Endodermal cell (in vitro differentiated cells): ENCODE results near the gene SPATS2. TPM values are rescaled to one million over a fixed set of nuclear protein-coding genes. Genes with fewer than 3 reads are reported as not detected.

Experiments used
- DNase-seq: peaks from one replicate; pipeline ENCODE4 v3.0.0-alpha.2; 2017
- H3K27ac ChIP-seq: 2 replicates; pipeline ENCODE4 v1.5.1; 2013; ENCODE audit warnings: mild to moderate bottlenecking, low read depth, low read length, moderate library complexity
- H3K27me3 ChIP-seq: 2 replicates; pipeline ENCODE4 v1.6.1; 2013; ENCODE audit warnings: mild to moderate bottlenecking, low read length, moderate library complexity; ENCODE audit not compliant: insufficient read depth, control insufficient read depth, poor library complexity, severe bottlenecking
- H3K36me3 ChIP-seq: 2 replicates; pipeline ENCODE4 v1.7.0; 2013; ENCODE audit warnings: mild to moderate bottlenecking, low read length, moderate library complexity; ENCODE audit not compliant: control insufficient read depth, insufficient read depth
- H3K4me1 ChIP-seq: one replicate; pipeline ENCODE4 v1.7.0; 2013; ENCODE audit warnings: low read length; ENCODE audit not compliant: control insufficient read depth, insufficient read depth
- H3K4me3 ChIP-seq: 2 replicates; pipeline ENCODE4 v1.5.1; 2013; ENCODE audit warnings: mild to moderate bottlenecking, low read length, moderate library complexity
- H3K9ac ChIP-seq: 2 replicates; pipeline ENCODE4 v1.6.1; 2013; ENCODE audit warnings: mild to moderate bottlenecking, low read length, moderate library complexity; ENCODE audit not compliant: poor library complexity, severe bottlenecking; ENCODE audit errors: extremely low read depth
- H3K9me3 ChIP-seq: 2 replicates; pipeline ENCODE4 v1.6.1; 2013; ENCODE audit warnings: mild to moderate bottlenecking, low read length, moderate library complexity; ENCODE audit not compliant: control insufficient read depth
- H3K27ac Mint-ChIP-seq: 2 replicates; pipeline ENCODE4 v1.8.0; 2020; ENCODE audit warnings: mixed read lengths
- H3K27me3 Mint-ChIP-seq: 2 replicates; pipeline ENCODE4 v1.8.0; 2021; ENCODE audit warnings: mild to moderate bottlenecking, mixed read lengths; ENCODE audit not compliant: insufficient read depth
- H3K36me3 Mint-ChIP-seq: 2 replicates; pipeline ENCODE4 v1.8.0; 2020; ENCODE audit warnings: low read depth, mixed read lengths
- H3K4me1 Mint-ChIP-seq: 2 replicates; pipeline ENCODE4 v1.8.0; 2020; ENCODE audit warnings: mixed read lengths
- H3K4me3 Mint-ChIP-seq: 2 replicates; pipeline ENCODE4 v1.8.0; 2020; ENCODE audit warnings: mild to moderate bottlenecking, moderate library complexity, mixed read lengths
- H3K9me3 Mint-ChIP-seq: 2 replicates; pipeline ENCODE4 v1.8.0; 2020; ENCODE audit warnings: mild to moderate bottlenecking, mixed read lengths
- CTCF ChIP-seq: fragments of 200-600 bp; sonication (generic); conservative IDR thresholded peaks from 2 replicates; pipeline ENCODE4 v1.5.0; 2021; ENCODE audit warnings: antibody characterized with exemption, mild to moderate bottlenecking
- WGBS, 2 experiments: methylation state at CpG; one replicate each; pipeline versions ENCODE4 v1.1.5 to v1.1.7; 2013; ENCODE audit warnings: missing lambda C conversion rate in 2 of 2, mixed read lengths in 1 of 2; ENCODE audit not compliant: insufficient coverage in 1 of 2, insufficient read length in 1 of 2; 5-methylcytosine and 5-hydroxymethylcytosine counted together
- total RNA-seq, 2 donors: library from RNA; stranded (reverse); fragmentation: NEBNext Ultra II Directional in 1 of 2; extraction: Animal tissue kit (Norgen Biotek cat#: 25700) in 1 of 2; gene quantifications; 2 replicates in 1 of 2; 3 replicates in 1 of 2; pipeline ENCODE4 v1.2.1, GENCODE V29; 2021

The SPATS2 gene
- total RNA-seq, 2 donors from 2014 or later: 50.2 to 64.8 TPM

DNA sequence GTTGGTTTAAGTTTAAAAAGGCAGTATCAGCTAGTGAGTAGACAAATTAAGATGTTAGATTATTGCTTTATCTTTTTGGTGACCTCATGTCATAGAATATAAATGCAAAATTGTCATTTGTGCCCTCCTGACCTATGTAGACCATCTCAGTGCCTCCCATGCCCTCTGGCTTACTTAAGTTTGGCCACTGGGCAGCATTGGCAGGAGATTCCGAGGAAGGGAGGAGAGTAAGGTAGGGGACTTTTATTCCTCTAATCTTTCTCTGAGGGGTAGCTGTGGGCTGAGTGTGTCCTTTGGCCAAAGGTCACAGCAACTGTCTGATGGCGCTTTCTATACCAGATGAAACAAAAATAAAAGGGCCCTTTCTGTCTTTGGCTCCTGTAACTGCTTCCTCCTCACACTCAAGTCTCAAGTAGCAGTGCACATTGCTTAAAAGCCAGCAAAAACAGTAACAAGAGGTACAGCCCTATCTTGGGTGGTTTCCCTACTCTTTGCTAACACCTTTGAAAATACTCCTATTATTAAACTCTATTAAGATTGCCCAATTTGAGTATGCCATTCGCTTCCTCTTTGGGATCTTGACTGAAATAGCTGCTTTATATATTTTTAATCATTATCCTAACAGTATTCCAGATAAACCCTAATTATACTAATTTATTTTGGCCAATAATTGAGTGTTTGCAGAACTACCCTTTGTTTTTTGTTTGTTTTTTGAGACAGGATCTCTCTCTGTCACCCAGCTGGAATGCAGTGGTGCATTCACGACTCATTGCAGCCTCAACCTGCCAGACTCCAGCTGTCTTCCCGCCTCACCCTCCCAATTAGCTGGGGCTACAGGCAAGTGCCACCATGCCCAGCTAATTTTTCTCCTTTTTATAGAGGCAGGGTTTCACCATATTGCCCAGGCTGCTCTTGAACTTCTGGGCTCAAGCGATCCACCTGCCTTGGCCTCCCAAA lies 115.1 kb downstream of the SPATS2 start:
- TF ChIP-seq CTCF: no peak
- DNase-seq: peak; percentile 86
- Mint-ChIP-seq H3K36me3 (peaks cover 13% of the 10 kb centered on the region), H3K9me3 (no peaks in the 10 kb centered on the region), H3K27ac (peak overlapping the region; percentile 87), H3K4me3 (no peak overlapping the region), H3K4me1 (peaks cover 32% of the 10 kb centered on the region), H3K27me3 (no peaks in the 10 kb centered on the region)
- no peak overlapping the region for H3K27ac ChIP-seq
- H3K9ac ChIP-seq: no peak overlapping the region
- H3K9me3 ChIP-seq: no peaks in the 10 kb centered on the region
- H3K4me3 ChIP-seq: peak overlapping the region; percentile 51
- 58 to 74% methylated on average over 3 to 6 of the region's 6 CpGs for WGBS, 2 experiments
- H3K36me3 ChIP-seq: peaks cover 22% of the 10 kb centered on the region
- H3K4me1 ChIP-seq: peaks cover 16% of the 10 kb centered on the region
- H3K27me3 ChIP-seq: no peaks in the 10 kb centered on the region

- peak overlapping the region; percentile 85 for H3K27ac Mint-ChIP-seq
- no peak for TF ChIP-seq CTCF
- Histone ChIP-seq H3K36me3 (peaks cover 28% of the 10 kb centered on the region), H3K4me1 (peaks cover 16% of the 10 kb centered on the region), H3K9me3 (no peaks in the 10 kb centered on the region), H3K9ac (no peak overlapping the region), H3K27me3 (no peaks in the 10 kb centered on the region), H3K4me3 (no peak overlapping the region), H3K27ac (no peak overlapping the region)
- 71% methylated on average over 1 of the region's 1 CpG; no CpG with 5 or more reads in 1 of the 2 experiments for WGBS, 2 experiments
- no peaks in the 10 kb centered on the region for H3K27me3 Mint-ChIP-seq
- H3K4me1 Mint-ChIP-seq: peaks cover 30% of the 10 kb centered on the region
- DNase-seq: no peak
- H3K9me3 Mint-ChIP-seq: no peaks in the 10 kb centered on the region
- peaks cover 15% of the 10 kb centered on the region for H3K36me3 Mint-ChIP-seq
- H3K4me3 Mint-ChIP-seq: no peak overlapping the region
Measured at GRCh38 chr12:49483619-49484018, 116.4 kb downstream of the SPATS2 start.

- H3K36me3 ChIP-seq: peaks cover 52% of the 10 kb centered on the region
- Mint-ChIP-seq H3K27ac (no peak overlapping the region), H3K9me3 (no peaks in the 10 kb centered on the region), H3K4me1 (peaks cover 15% of the 10 kb centered on the region), H3K27me3 (no peaks in the 10 kb centered on the region), H3K36me3 (peaks cover 27% of the 10 kb centered on the region), H3K4me3 (no peak overlapping the region)
- peaks cover 11% of the 10 kb centered on the region for H3K4me1 ChIP-seq
- H3K4me3 ChIP-seq: no peak overlapping the region
- no peak overlapping the region for H3K9ac ChIP-seq
- H3K9me3 ChIP-seq: no peaks in the 10 kb centered on the region
- 96 to 100% methylated on average over 2 of the region's 2 CpGs for WGBS, 2 experiments
- no peaks in the 10 kb centered on the region for H3K27me3 ChIP-seq
- no peak for TF ChIP-seq CTCF
- H3K27ac ChIP-seq: no peak overlapping the region
- DNase-seq: no peak
Measured at GRCh38 chr12:49487605-49488004, 120.3 kb downstream of the SPATS2 start.
